Astrocyte (in vitro differentiated cells and primary cell): Measurements from ENCODE around the gene SDK1.

ENCODE experiments used
- EZH2 ChIP-seq: IDR thresholded peaks from 2 replicates; pipeline ENCODE4 v1.6.1; 2012; ENCODE audit warnings: mild to moderate bottlenecking, low read length, inconsistent platforms; ENCODE audit not compliant: insufficient read depth
- TF ChIP-seq, protein P1 (sequence below): IDR thresholded peaks from 2 replicates; pipeline ENCODE4 v1.5.1; 2011; ENCODE audit warnings: low read depth, mild to moderate bottlenecking, inconsistent platforms, low read length, moderate library complexity; ENCODE audit not compliant: insufficient read depth

DNA sequence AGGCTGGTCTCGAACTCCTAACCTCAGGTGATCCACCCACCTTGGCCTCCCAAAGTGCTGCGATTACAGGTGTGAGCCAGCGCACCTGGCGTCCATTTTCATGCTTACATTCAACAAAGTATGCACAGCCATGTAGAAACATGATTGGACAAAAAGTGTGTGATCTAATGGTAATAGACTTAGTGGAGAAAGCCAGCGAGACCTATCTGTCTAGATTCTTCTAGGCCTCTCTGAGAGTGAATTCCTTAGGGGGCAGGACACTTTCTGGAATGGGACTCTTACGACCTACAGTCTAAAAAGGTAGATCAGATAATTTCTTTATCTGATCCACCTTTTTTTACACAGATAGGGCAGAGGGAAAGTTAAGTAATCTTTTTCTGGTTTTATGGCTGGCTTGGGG lies 46.3 kb upstream of the SDK1 start:
- TF ChIP-seq, protein P1, sequence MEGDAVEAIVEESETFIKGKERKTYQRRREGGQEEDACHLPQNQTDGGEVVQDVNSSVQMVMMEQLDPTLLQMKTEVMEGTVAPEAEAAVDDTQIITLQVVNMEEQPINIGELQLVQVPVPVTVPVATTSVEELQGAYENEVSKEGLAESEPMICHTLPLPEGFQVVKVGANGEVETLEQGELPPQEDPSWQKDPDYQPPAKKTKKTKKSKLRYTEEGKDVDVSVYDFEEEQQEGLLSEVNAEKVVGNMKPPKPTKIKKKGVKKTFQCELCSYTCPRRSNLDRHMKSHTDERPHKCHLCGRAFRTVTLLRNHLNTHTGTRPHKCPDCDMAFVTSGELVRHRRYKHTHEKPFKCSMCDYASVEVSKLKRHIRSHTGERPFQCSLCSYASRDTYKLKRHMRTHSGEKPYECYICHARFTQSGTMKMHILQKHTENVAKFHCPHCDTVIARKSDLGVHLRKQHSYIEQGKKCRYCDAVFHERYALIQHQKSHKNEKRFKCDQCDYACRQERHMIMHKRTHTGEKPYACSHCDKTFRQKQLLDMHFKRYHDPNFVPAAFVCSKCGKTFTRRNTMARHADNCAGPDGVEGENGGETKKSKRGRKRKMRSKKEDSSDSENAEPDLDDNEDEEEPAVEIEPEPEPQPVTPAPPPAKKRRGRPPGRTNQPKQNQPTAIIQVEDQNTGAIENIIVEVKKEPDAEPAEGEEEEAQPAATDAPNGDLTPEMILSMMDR = no peak
- TF ChIP-seq EZH2 = no peak
